Kidney tubule cell (primary cell): ENCODE measurements around the gene APEH.

Experiments
- DNase-seq: peaks from one replicate; pipeline ENCODE4 v3.0.0-alpha.2; 2018; ENCODE audit warnings: low spot score

The APEH gene

DNA sequence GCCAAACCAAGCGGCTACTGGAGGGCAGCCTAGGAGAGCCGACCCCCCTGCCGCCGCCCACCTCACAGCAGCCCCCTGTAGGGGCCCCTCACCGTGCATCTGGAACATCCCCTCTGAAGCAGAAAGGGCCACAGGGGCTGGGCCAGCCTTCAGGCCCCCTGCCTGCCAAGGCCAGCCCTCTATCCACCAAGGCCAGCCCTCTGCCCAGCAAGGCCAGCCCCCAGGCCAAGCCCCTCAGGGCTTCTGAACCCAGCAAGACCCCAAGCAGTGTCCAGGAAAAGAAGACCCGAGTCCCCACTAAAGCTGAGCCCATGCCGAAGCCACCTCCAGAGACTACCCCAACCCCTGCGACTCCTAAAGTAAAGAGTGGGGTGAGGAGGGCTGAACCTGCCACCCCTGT, 23.5 kb upstream of the APEH start:
- no peak for DNase-seq

GRCh38 chr3:49652218-49652902, 21.8 kb upstream of the APEH start:
- DNase-seq, result no peak

- peak; percentile 17 for DNase-seq
Observed at GRCh38 chr3:49652903-49653415, 21.2 kb upstream of the APEH start.

DNA sequence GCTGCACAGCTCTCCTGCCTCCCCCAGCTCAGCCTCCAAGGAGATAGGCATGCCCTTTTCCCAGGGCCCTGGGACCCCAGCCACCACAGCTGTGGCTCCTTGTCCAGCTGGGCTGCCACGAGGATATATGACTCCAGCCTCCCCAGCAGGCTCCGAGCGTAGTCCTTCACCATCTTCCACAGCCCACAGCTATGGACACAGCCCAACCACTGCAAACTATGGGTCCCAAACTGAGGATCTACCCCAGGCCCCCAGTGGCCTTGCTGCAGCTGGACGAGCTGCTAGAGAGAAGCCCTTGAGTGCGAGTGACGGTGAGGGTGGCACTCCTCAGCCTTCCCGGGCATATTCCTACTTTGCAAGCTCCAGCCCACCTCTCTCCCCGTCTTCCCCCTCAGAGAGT, 20.5 kb upstream of the APEH start:
- DNase-seq, result no peak

DNA sequence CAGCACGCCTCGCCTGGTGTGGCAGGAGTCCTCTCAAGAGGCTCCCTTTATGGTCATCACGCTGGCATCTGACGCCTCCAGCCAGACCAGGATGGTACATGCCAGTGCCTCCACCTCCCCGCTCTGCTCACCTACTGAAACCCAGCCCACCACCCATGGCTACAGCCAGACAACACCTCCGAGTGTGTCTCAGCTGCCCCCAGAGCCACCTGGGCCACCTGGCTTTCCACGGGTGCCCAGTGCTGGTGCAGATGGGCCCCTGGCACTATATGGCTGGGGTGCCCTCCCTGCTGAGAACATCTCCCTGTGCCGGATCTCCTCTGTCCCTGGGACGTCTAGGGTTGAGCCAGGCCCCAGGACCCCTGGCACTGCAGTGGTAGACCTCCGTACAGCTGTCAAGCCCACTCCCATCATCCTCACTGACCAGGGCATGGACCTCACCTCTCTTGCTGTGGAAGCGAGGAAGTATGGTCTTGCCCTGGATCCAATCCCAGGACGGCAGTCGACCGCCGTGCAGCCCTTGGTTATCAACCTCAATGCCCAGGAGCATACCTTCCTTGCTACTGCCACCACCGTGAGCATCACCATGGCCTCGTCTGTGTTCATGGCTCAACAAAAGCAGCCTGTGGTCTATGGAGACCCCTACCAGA, 19.9 kb upstream of the APEH start:
- DNase-seq, result no peak

- DNase-seq, result no peak
Observed at GRCh38 chr3:49654955-49655556, 19.1 kb upstream of the APEH start.

- no peak for DNase-seq
Observed at GRCh38 chr3:49655731-49656285, 18.3 kb upstream of the APEH start.

GRCh38 chr3:49656541-49657112, 17.5 kb upstream of the APEH start:
- DNase-seq, result no peak

- DNase-seq, result no peak
Observed at GRCh38 chr3:49657208-49657915, 16.8 kb upstream of the APEH start.

- DNase-seq, result no peak
Observed at GRCh38 chr3:49658711-49659110, 15.4 kb upstream of the APEH start.

DNA sequence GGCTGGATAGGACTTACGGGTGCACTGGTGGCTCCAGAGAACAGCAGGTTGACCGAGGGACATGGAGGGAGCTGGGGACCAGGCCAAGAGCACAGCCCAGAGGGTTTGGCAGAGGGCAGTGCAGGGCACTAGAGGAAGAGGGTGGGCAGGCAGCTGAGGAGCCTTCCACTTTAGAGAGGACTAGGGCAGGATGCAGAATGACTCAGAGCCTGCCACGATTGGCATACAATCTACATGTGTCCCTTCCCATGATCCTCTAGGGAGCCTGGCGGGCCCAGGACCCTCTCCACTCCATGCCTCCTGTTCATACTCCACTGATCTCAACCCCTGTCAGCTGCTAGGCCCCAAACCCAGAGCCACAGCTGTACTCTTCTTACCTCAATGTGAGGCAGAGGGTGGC, 14.4 kb upstream of the APEH start:
- no peak for DNase-seq

GRCh38 chr3:49661281-49661680, 12.9 kb upstream of the APEH start:
- peak; percentile 53 for DNase-seq

- DNase-seq, result no peak
Observed at GRCh38 chr3:49662021-49662420, 12.1 kb upstream of the APEH start.

GRCh38 chr3:49662720-49663413, 11.3 kb upstream of the APEH start:
- DNase-seq, result no peak

GRCh38 chr3:49663831-49664230, 10.3 kb upstream of the APEH start:
- DNase-seq, result no peak

DNA sequence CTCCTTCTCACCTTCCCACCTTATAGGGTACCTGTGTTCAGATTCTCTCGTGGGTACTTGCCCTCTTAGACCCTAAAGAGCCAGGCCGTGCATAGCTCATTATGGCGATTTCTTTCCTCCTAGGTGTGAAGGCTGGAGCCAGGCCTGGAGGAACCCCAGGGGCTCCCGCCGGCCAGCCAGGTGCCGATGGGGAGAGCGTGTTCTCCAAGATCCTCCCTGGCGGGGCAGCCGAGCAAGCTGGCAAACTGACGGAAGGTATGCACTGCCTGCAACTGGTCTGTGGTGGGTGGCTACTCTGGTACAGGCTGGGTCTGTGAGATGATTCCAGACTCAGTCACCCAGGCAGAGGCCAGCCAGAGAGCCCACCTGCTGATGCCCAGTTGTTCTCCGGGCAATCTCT, 9.9 kb upstream of the APEH start:
- no peak for DNase-seq

DNA sequence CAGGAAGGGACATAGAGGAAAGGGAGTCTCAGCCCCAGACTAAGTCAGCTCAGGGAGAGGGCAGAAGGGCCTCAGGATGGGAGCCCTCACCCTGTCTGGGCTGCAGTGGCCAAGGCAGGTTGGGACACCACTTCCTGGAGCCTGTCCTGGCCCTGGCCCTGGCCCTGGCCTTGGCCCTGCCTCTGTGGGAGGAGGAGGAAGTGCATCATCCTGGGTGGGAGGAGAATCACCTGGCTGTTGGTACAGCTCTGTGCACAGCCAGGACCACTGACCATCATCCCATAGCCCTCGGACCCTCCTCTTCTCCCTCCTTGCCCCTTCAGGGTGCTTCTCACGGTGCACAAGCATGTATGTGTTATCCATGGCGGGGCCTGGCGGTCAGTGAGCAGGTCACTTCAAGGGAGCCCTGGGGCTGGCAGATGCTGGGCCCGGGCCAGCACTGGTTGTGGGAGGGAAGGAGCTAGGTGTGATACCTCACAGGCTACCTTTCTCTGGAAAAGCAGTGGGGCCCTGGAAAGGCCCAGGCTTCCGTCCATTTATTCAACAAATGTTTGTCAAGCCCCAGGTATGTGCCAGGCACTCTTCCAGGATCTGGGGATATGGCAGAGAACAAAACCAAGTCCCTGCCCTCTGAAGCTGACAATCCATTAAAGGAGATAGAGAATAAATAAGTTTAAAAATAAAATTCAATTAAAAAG, 8.2 kb upstream of the APEH start:
- DNase-seq, result peak; percentile 37

DNA sequence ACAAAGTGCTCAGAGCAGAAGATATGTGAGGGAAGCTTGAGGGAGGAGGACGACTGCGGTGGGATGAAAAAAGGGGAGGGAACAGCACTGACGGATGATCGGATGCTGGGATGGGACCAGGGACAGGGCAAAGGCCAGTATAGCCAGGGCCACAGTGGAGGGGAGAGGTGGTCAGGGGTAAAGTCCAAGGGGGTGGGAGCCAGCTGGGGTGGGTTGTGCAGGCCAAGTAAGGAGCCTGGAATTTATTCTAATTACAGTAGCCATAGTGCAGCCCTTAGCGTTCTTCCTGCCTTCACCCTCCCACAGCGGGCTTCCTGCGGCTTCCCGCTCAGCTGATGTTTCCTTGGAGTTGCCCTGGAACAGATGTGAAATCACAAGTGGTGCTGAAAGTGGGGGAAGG, 7.6 kb upstream of the APEH start:
- no peak for DNase-seq

- DNase-seq, result no peak
Observed at GRCh38 chr3:49667701-49668413, 6.3 kb upstream of the APEH start.

DNA sequence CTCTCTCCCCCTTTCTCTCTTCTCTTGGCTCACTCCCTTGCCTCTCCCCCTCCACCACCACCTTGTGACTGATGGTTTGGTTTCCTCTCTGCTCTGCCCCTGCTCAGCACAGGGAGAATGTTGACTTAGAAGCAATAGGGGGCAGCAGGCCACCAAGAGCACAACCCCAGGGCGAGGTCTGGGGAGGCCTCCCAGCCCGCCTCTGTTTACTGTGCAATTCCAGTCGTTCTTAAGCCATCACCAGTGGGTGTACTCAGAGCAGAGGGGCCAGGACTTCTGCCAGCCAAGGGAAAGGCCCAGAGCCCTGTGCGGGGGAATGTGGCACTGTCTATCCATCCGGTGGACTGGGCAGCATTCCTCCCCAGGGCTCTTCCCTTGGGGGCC, 5.7 kb upstream of the APEH start:
- DNase-seq, result peak; percentile 58
